HUES48 (cell line): ENCODE measurements around the gene SLCO2A1.

Source experiments
- H3K27ac ChIP-seq: one replicate; pipeline ENCODE4 v1.7.0; 2013; ENCODE audit warnings: low read depth, low read length, inconsistent platforms
- H3K27me3 ChIP-seq: 2 replicates; pipeline ENCODE4 v1.6.1; 2013; ENCODE audit warnings: mild to moderate bottlenecking, low read length; ENCODE audit not compliant: control insufficient read depth, insufficient read depth
- H3K36me3 ChIP-seq: 2 replicates; pipeline ENCODE4 v1.6.1; 2013; ENCODE audit warnings: low read length; ENCODE audit not compliant: control insufficient read depth, insufficient read depth
- H3K4me1 ChIP-seq: 2 replicates; pipeline ENCODE4 v1.6.1; 2013; ENCODE audit warnings: mild to moderate bottlenecking, low read length; ENCODE audit not compliant: control insufficient read depth, insufficient read depth
- H3K4me3 ChIP-seq: 2 replicates; pipeline ENCODE4 v1.5.1; 2013; ENCODE audit warnings: mild to moderate bottlenecking, low read depth, low read length
- H3K9ac ChIP-seq: 2 replicates; pipeline ENCODE4 v1.6.1; 2013; ENCODE audit warnings: mild to moderate bottlenecking, low read depth, low read length, moderate library complexity
- H3K9me3 ChIP-seq: 2 replicates; pipeline ENCODE4 v1.6.1; 2013; ENCODE audit warnings: low read length; ENCODE audit not compliant: control insufficient read depth, insufficient read depth

Gene SLCO2A1

GRCh38 chr3:133910422-133910821, 119.3 kb downstream of the SLCO2A1 start:
- H3K27me3 ChIP-seq: no peaks in the 10 kb centered on the region
- no peak overlapping the region for H3K4me3 ChIP-seq
- H3K9me3 ChIP-seq: no peaks in the 10 kb centered on the region
- H3K9ac ChIP-seq: no peak overlapping the region
- H3K36me3 ChIP-seq: no peaks in the 10 kb centered on the region
- H3K27ac ChIP-seq: no peak overlapping the region
- H3K4me1 ChIP-seq: no peaks in the 10 kb centered on the region

- Histone ChIP-seq H3K36me3 (no peaks in the 10 kb centered on the region), H3K27ac (no peak overlapping the region), H3K4me3 (no peak overlapping the region), H3K9ac (no peak overlapping the region), H3K9me3 (no peaks in the 10 kb centered on the region), H3K27me3 (no peaks in the 10 kb centered on the region), H3K4me1 (no peaks in the 10 kb centered on the region)
Measured at GRCh38 chr3:133905376-133905775, 124.3 kb downstream of the SLCO2A1 start.

GRCh38 chr3:133901847-133902246, 127.9 kb downstream of the SLCO2A1 start:
- Histone ChIP-seq H3K27ac (no peak overlapping the region), H3K9me3 (no peaks in the 10 kb centered on the region), H3K27me3 (peaks cover 15% of the 10 kb centered on the region), H3K9ac (no peak overlapping the region), H3K4me1 (no peaks in the 10 kb centered on the region), H3K4me3 (no peak overlapping the region), H3K36me3 (no peaks in the 10 kb centered on the region)

- Histone ChIP-seq H3K27ac (no peak overlapping the region), H3K4me1 (0 out of 2 replicates have a peak, but pooled peaks cover 3% of the 10 kb centered on the region), H3K36me3 (no peaks in the 10 kb centered on the region), H3K9me3 (no peaks in the 10 kb centered on the region), H3K4me3 (no peak overlapping the region), H3K27me3 (peaks cover 23% of the 10 kb centered on the region), H3K9ac (no peak overlapping the region)
Measured at GRCh38 chr3:133901083-133901482, 128.6 kb downstream of the SLCO2A1 start.

GRCh38 chr3:133899311-133899710, 130.4 kb downstream of the SLCO2A1 start:
- H3K4me1 ChIP-seq: peaks cover 3% of the 10 kb centered on the region; the same call in 1 of the 2 replicates
- peaks cover 34% of the 10 kb centered on the region for H3K27me3 ChIP-seq
- H3K36me3 ChIP-seq: no peaks in the 10 kb centered on the region
- H3K27ac ChIP-seq: no peak overlapping the region
- H3K9me3 ChIP-seq: no peaks in the 10 kb centered on the region
- no peak overlapping the region for H3K9ac ChIP-seq
- no peak overlapping the region for H3K4me3 ChIP-seq

GRCh38 chr3:133897547-133897946, 132.2 kb downstream of the SLCO2A1 start:
- Histone ChIP-seq H3K36me3 (no peaks in the 10 kb centered on the region), H3K4me3 (no peak overlapping the region), H3K27me3 (peaks cover 45% of the 10 kb centered on the region), H3K4me1 (peaks cover 11% of the 10 kb centered on the region), H3K9ac (no peak overlapping the region), H3K9me3 (no peaks in the 10 kb centered on the region), H3K27ac (no peak overlapping the region)

GRCh38 chr3:133896002-133896761, 133.5 kb downstream of the SLCO2A1 start:
- no peak overlapping the region; the same call in 1 of the 2 replicates for H3K9ac ChIP-seq
- peaks cover 11% of the 10 kb centered on the region for H3K4me1 ChIP-seq
- no peaks in the 10 kb centered on the region for H3K9me3 ChIP-seq
- H3K36me3 ChIP-seq: no peaks in the 10 kb centered on the region
- peak overlapping the region; percentile 84 for H3K4me3 ChIP-seq
- peaks cover 45% of the 10 kb centered on the region for H3K27me3 ChIP-seq
- no peak overlapping the region for H3K27ac ChIP-seq

GRCh38 chr3:133895208-133896001, 134.3 kb downstream of the SLCO2A1 start, which contains the start of gene RAB6B:
Gene RAB6B, minus strand, starts transcription at chr3:133895882. Its CDS starts 416 bp downstream, at chr3:133895466.
- Histone ChIP-seq H3K27me3 (peaks cover 45% of the 10 kb centered on the region), H3K4me1 (peaks cover 11% of the 10 kb centered on the region), H3K36me3 (no peaks in the 10 kb centered on the region), H3K9ac (peak within 1 kb of the TSS; percentile 45; the same call in 1 of the 2 replicates), H3K27ac (no peak within 1 kb of the TSS), H3K4me3 (peak within 1 kb of the TSS; percentile 84), H3K9me3 (no peaks in the 10 kb centered on the region)

GRCh38 chr3:133894353-133895207, 135.1 kb downstream of the SLCO2A1 start:
- no peaks in the 10 kb centered on the region for H3K36me3 ChIP-seq
- H3K9ac ChIP-seq: 0 out of 2 replicates have a peak overlapping the region, but pooled peaks have one; percentile 1
- peaks cover 45% of the 10 kb centered on the region for H3K27me3 ChIP-seq
- H3K9me3 ChIP-seq: no peaks in the 10 kb centered on the region
- H3K27ac ChIP-seq: no peak overlapping the region
- peak overlapping the region; percentile 64 for H3K4me3 ChIP-seq
- peaks cover 11% of the 10 kb centered on the region for H3K4me1 ChIP-seq

GRCh38 chr3:133893683-133894352, 135.9 kb downstream of the SLCO2A1 start:
- H3K9ac ChIP-seq: no peak overlapping the region
- no peaks in the 10 kb centered on the region for H3K36me3 ChIP-seq
- H3K9me3 ChIP-seq: no peaks in the 10 kb centered on the region
- peak overlapping the region; percentile 64 for H3K4me3 ChIP-seq
- peaks cover 45% of the 10 kb centered on the region for H3K27me3 ChIP-seq
- H3K27ac ChIP-seq: no peak overlapping the region
- H3K4me1 ChIP-seq: peaks cover 11% of the 10 kb centered on the region
